ENCODE data around the gene NECTIN1.

The NECTIN1 gene

GRCh38 chr11:119625206-119625978 lies 103.6 kb downstream of the NECTIN1 start:
- peak; percentile 7 for DNase-seq (ENCODE audit: low read depth)
- TF ChIP-seq CTCF (conservative IDR thresholded peaks at IDR 0.05; ENCODE audit: control insufficient read depth, insufficient read depth, low read depth, low read length): no peak
- H3K4me3 ChIP-seq (ENCODE audit: control insufficient read depth, low read depth, low read length): no peak overlapping the region

GRCh38 chr11:119624629-119625028 lies 104.4 kb downstream of the NECTIN1 start:
- no peak for DNase-seq (ENCODE audit: low read depth)
- no peak overlapping the region for H3K4me3 ChIP-seq (ENCODE audit: control insufficient read depth, low read depth, low read length)
- TF ChIP-seq CTCF (conservative IDR thresholded peaks at IDR 0.05; ENCODE audit: control insufficient read depth, insufficient read depth, low read depth, low read length): no peak

GRCh38 chr11:119624102-119624615 lies 104.8 kb downstream of the NECTIN1 start:
- no peak overlapping the region for H3K4me3 ChIP-seq (ENCODE audit: control insufficient read depth, low read depth, low read length)
- TF ChIP-seq CTCF (conservative IDR thresholded peaks at IDR 0.05; ENCODE audit: control insufficient read depth, insufficient read depth, low read depth, low read length): peak; percentile 24

GRCh38 chr11:119623682-119624081 lies 105.3 kb downstream of the NECTIN1 start:
- DNase-seq (ENCODE audit: low read depth): no peak
- no peak overlapping the region for H3K4me3 ChIP-seq (ENCODE audit: control insufficient read depth, low read depth, low read length)
- no peak for TF ChIP-seq CTCF (conservative IDR thresholded peaks at IDR 0.05; ENCODE audit: control insufficient read depth, insufficient read depth, low read depth, low read length)

More at GRCh38 chr11:119624102-119624615, 104.8 kb downstream of the NECTIN1 start:
- no peak for DNase-seq (ENCODE audit: low read depth)

- no peak overlapping the region for H3K4me3 ChIP-seq (ENCODE audit: control insufficient read depth, low read depth, low read length)
- TF ChIP-seq CTCF (conservative IDR thresholded peaks at IDR 0.05; ENCODE audit: control insufficient read depth, insufficient read depth, low read depth, low read length): no peak
- DNase-seq (ENCODE audit: low read depth): no peak
These were observed 106.4 kb downstream of the NECTIN1 start for GRCh38 chr11:119622454-119623143.

GRCh38 chr11:119619665-119620064 lies 109.3 kb downstream of the NECTIN1 start:
- DNase-seq (ENCODE audit: low read depth): no peak
- no peak overlapping the region for H3K4me3 ChIP-seq (ENCODE audit: control insufficient read depth, low read depth, low read length)
- TF ChIP-seq CTCF (conservative IDR thresholded peaks at IDR 0.05; ENCODE audit: control insufficient read depth, insufficient read depth, low read depth, low read length): no peak
